GM13976 (cell line): ENCODE results near the gene MYO1E.

Source experiments
- DNase-seq: peaks from one replicate; pipeline ENCODE4 v3.0.0; 2012; ENCODE audit warnings: low spot score
- CTCF ChIP-seq: IDR thresholded peaks from 2 replicates; pipeline ENCODE4 v1.5.1; 2012; ENCODE audit warnings: borderline replicate concordance, mild to moderate bottlenecking; ENCODE audit not compliant: insufficient read depth; ENCODE audit errors: extremely low read depth, missing control alignments, control extremely low read depth
- in situ Hi-C: fragments of 300-500 bp; cut with MboI; formaldehyde crosslinking; loops from one replicate; pipeline ENCODE4 v1.12.0; 2022; ENCODE audit warnings: low sequenced_read_pairs, mixed read lengths, inconsistent platforms; ENCODE audit not compliant: unreplicated experiment

MYO1E gene

GRCh38 chr15:59157840-59158700 lies 214.6 kb downstream of the MYO1E start:
- DNase-seq: no peak
- in situ Hi-C loops: loop anchor here (25.0 kb wide), 1 partner anchor 329 kb away; no protein-coding TSS in a partner anchor
- no peak for TF ChIP-seq CTCF

GRCh38 chr15:59157396-59157795 lies 215.3 kb downstream of the MYO1E start:
- no peak for TF ChIP-seq CTCF
- in situ Hi-C loops: loop anchor here (25.0 kb wide), 1 partner anchor 330 kb away; no protein-coding TSS in a partner anchor
- no peak for DNase-seq

GRCh38 chr15:59155431-59155830 lies 217.2 kb downstream of the MYO1E start:
- TF ChIP-seq CTCF: no peak
- DNase-seq: no peak
- in situ Hi-C loops: loop anchor here (25.0 kb wide), 1 partner anchor 332 kb away; no protein-coding TSS in a partner anchor

- in situ Hi-C loops: loop anchor here (25.0 kb wide), 1 partner anchor 333 kb away; no protein-coding TSS in a partner anchor
- DNase-seq: no peak
- no peak for TF ChIP-seq CTCF
Measured at GRCh38 chr15:59154243-59154642, 218.4 kb downstream of the MYO1E start.

- in situ Hi-C loops: loop anchor here (25.0 kb wide), 1 partner anchor 334 kb away; no protein-coding TSS in a partner anchor
- no peak for TF ChIP-seq CTCF
- DNase-seq: no peak
Measured at GRCh38 chr15:59153466-59153865, 219.2 kb downstream of the MYO1E start.

- no peak for DNase-seq
- in situ Hi-C loops: loop anchor here (25.0 kb wide), 1 partner anchor 334 kb away; no protein-coding TSS in a partner anchor
- TF ChIP-seq CTCF: no peak
Measured at GRCh38 chr15:59152694-59153450, 219.8 kb downstream of the MYO1E start.
